HepG2 (cell line): ENCODE measurements around the gene TIA1. TPM values are rescaled to one million over a fixed set of nuclear protein-coding genes. Genes with fewer than 3 reads are reported as not detected.

Experiments
- CREB1 ChIP-seq, 2 experiments: fragments of 450-650 bp in 1 of 2; IDR thresholded peaks; 2 replicates each; pipeline ENCODE4 v1.6.1; 2016 to 2017; ENCODE audit warnings: control low read depth in 1 of 2, mild to moderate bottlenecking in 1 of 2, missing compliant biosample characterization in 1 of 2, missing genetic modification characterization in 1 of 2
- HOXA3 ChIP-seq: sonication (generic); formaldehyde crosslinking; IDR thresholded peaks from 2 replicates; pipeline ENCODE4 v1.5.0; 2020; ENCODE audit warnings: missing genetic modification reagents
- HOXA5 ChIP-seq: sonication (generic); formaldehyde crosslinking; IDR thresholded peaks from 2 replicates; pipeline ENCODE4 v1.4.0; 2020; ENCODE audit warnings: missing genetic modification reagents
- NCOA1 ChIP-seq: sonication (generic); formaldehyde crosslinking; IDR thresholded peaks from 2 replicates; pipeline ENCODE4 v1.9.0; 2021; ENCODE audit warnings: missing genetic modification reagents
- NFKB2 ChIP-seq: sonication (generic); formaldehyde crosslinking; IDR thresholded peaks from 2 replicates; pipeline ENCODE4 v1.4.0; 2020; ENCODE audit warnings: missing genetic modification reagents, borderline replicate concordance
- POGK ChIP-seq: sonication (generic); formaldehyde crosslinking; conservative IDR thresholded peaks from 2 replicates; pipeline ENCODE4 v1.8.0; 2022; ENCODE audit warnings: mild to moderate bottlenecking, moderate library complexity, missing genetic modification reagents
- SMAD1 ChIP-seq: sonication (generic); formaldehyde crosslinking; IDR thresholded peaks from 2 replicates; pipeline ENCODE4 v1.4.0; 2020; ENCODE audit warnings: missing genetic modification reagents, low read depth, mild to moderate bottlenecking, borderline replicate concordance
- SPEN ChIP-seq: sonication (generic); formaldehyde crosslinking; IDR thresholded peaks from 2 replicates; pipeline ENCODE4 v1.5.1; 2020; ENCODE audit warnings: low read depth, mild to moderate bottlenecking, missing genetic modification reagents
- TEAD3 ChIP-seq: optimal IDR thresholded peaks from 2 replicates; pipeline ENCODE3; 2016; ENCODE audit warnings: borderline replicate concordance
- TFAP4 ChIP-seq: sonication (generic); IDR thresholded peaks from 2 replicates; pipeline ENCODE4 v1.6.1; 2016; ENCODE audit warnings: low read depth, borderline replicate concordance
- ZBTB33 ChIP-seq: sonication (generic); formaldehyde crosslinking; IDR thresholded peaks from 2 replicates; pipeline ENCODE4 v1.4.0; 2020; ENCODE audit warnings: missing genetic modification reagents
- ZBTB37 ChIP-seq: sonication (generic); formaldehyde crosslinking; IDR thresholded peaks from 2 replicates; pipeline ENCODE4 v1.4.0; 2020; ENCODE audit warnings: mild to moderate bottlenecking, missing genetic modification reagents
- ZNF264 ChIP-seq: sonication (generic); formaldehyde crosslinking; IDR thresholded peaks from 2 replicates; pipeline ENCODE4 v1.4.0; 2020; ENCODE audit warnings: missing genetic modification reagents
- ZNF782 ChIP-seq: sonication (generic); formaldehyde crosslinking; IDR thresholded peaks from 2 replicates; pipeline ENCODE4 v1.4.0; 2020; ENCODE audit warnings: missing genetic modification reagents, mild to moderate bottlenecking, borderline replicate concordance
- ZSCAN20 ChIP-seq: sonication (generic); formaldehyde crosslinking; IDR thresholded peaks from 2 replicates; pipeline ENCODE4 v1.4.0; 2020; ENCODE audit warnings: missing genetic modification reagents, mild to moderate bottlenecking, borderline replicate concordance
- polyA plus RNA-seq, 8 experiments: library from polyadenylated mRNA; depleted of rRNA in 3 of 8; stranded (reverse) in 7 of 8; unstranded in 1 of 8; fragments of >200 nt; fragmentation: Illumina TruSeq in 4 of 8; extraction: Trizol in 4 of 8; gene quantifications; 2 replicates each; pipeline versions ENCODE4 v1.2.1 to v1.2.3, GENCODE V29; 2011 to 2016; ENCODE audit warnings: low read depth in 4 of 8, missing spikeins in 1 of 8, mixed read lengths in 1 of 8; ENCODE audit not compliant: insufficient read depth in 1 of 8
- total RNA-seq, 5 experiments: library from RNA; depleted of rRNA; stranded (reverse); fragments of >200 nt; fragmentation: Illumina TruSeq; extraction: Trizol; gene quantifications; 2 replicates each; pipeline ENCODE4 v1.2.3, GENCODE V29; 2016; ENCODE audit warnings: low read depth in 1 of 5
- TF ChIP-seq, protein P1 (sequence below): sonication (generic); formaldehyde crosslinking; conservative IDR thresholded peaks from 2 replicates; pipeline ENCODE4 v1.4.0; 2020; ENCODE audit warnings: mild to moderate bottlenecking, missing genetic modification reagents, moderate library complexity

The TIA1 gene
- total and polyA plus RNA-seq, 2 of the 13 experiments (the other 11 are each of a cell fraction or from before 2014, with no cell fraction given): 209 to 319 TPM

GRCh38 chr2:70269422-70270302 lies 21.2 kb upstream of the TIA1 start (continued):
- TF ChIP-seq HOXA5 (peak; percentile 89), ZNF782 (CRISPR knock-in tag) (peak; percentile 34; the same call in 1 of the 2 replicates), ZBTB37 (CRISPR knock-in tag) (peak; percentile 46; the same call in 1 of the 2 replicates), ZNF264 (peak; percentile 89), HOXA3 (CRISPR knock-in tag) (peak; percentile 98), CREB1 (IDR thresholded peaks at IDR 0.05) (peak; percentile 77), CREB1 (CRISPR knock-in tag; IDR thresholded peaks at IDR 0.05) (peak; percentile 91), NFKB2 (CRISPR knock-in tag) (0 out of 2 replicates have a peak, but pooled peaks have one; percentile 13), ZSCAN20 (CRISPR knock-in tag) (peak; percentile 81; the same call in 1 of the 2 replicates), POGK (CRISPR knock-in tag) (peak; percentile 76; the same call in 1 of the 2 replicates), NCOA1 (0 out of 2 replicates have a peak, but pooled peaks have one; percentile 47), SPEN (CRISPR knock-in tag) (peak; percentile 42; the same call in 1 of the 2 replicates), TEAD3 (CRISPR knock-in tag) (peak; percentile 80), TFAP4 (peak; percentile 77; the same call in 1 of the 2 replicates), ZBTB33 (CRISPR knock-in tag) (peak; percentile 57; the same call in 1 of the 2 replicates), SMAD1 (CRISPR knock-in tag) (0 out of 2 replicates have a peak, but pooled peaks have one; percentile 27)
- TF ChIP-seq, protein P1, sequence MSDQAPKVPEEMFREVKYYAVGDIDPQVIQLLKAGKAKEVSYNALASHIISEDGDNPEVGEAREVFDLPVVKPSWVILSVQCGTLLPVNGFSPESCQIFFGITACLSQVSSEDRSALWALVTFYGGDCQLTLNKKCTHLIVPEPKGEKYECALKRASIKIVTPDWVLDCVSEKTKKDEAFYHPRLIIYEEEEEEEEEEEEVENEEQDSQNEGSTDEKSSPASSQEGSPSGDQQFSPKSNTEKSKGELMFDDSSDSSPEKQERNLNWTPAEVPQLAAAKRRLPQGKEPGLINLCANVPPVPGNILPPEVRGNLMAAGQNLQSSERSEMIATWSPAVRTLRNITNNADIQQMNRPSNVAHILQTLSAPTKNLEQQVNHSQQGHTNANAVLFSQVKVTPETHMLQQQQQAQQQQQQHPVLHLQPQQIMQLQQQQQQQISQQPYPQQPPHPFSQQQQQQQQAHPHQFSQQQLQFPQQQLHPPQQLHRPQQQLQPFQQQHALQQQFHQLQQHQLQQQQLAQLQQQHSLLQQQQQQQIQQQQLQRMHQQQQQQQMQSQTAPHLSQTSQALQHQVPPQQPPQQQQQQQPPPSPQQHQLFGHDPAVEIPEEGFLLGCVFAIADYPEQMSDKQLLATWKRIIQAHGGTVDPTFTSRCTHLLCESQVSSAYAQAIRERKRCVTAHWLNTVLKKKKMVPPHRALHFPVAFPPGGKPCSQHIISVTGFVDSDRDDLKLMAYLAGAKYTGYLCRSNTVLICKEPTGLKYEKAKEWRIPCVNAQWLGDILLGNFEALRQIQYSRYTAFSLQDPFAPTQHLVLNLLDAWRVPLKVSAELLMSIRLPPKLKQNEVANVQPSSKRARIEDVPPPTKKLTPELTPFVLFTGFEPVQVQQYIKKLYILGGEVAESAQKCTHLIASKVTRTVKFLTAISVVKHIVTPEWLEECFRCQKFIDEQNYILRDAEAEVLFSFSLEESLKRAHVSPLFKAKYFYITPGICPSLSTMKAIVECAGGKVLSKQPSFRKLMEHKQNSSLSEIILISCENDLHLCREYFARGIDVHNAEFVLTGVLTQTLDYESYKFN (CRISPR knock-in tag): peak; percentile 97
